NCI-H446 treated with DMSO at 0.1 percent for 48 hours (cell line): ENCODE results near the gene TRIM9.
"Not testable (repeated sequence)": the region's sequence is repeated elsewhere in the genome, so short reads cannot be mapped to it uniquely, and the experiment has no call there.

Experiments used
- DNase-seq: peaks from one replicate; lab custom pipeline; 2025; lab: John Stamatoyannopoulos, UW

TRIM9 gene

GRCh38 chr14:51004352-51004800 is 90.5 kb downstream of the TRIM9 start:
- peak; percentile 26 for DNase-seq

- peak; percentile 40 for DNase-seq
These were observed 92.4 kb downstream of the TRIM9 start for GRCh38 chr14:51002406-51002999.

- no peak for DNase-seq
These were observed 94.3 kb downstream of the TRIM9 start for GRCh38 chr14:51000566-51000965.

- no peak for DNase-seq
These were observed 95.2 kb downstream of the TRIM9 start for GRCh38 chr14:50999726-51000125.

- DNase-seq: no peak
These were observed 96.3 kb downstream of the TRIM9 start for GRCh38 chr14:50998612-50999011.

- DNase-seq: no peak
These were observed 97.2 kb downstream of the TRIM9 start for GRCh38 chr14:50997712-50998111.

GRCh38 chr14:50994158-50994557 is 100.7 kb downstream of the TRIM9 start:
- DNase-seq: not testable (repeated sequence)

- DNase-seq: no peak
These were observed 109.0 kb downstream of the TRIM9 start for GRCh38 chr14:50985859-50986331.

GRCh38 chr14:50985124-50985858 is 109.6 kb downstream of the TRIM9 start:
- DNase-seq: no peak

GRCh38 chr14:50984036-50984710 is 110.7 kb downstream of the TRIM9 start:
- DNase-seq: no peak

- no peak for DNase-seq
These were observed 114.7 kb downstream of the TRIM9 start for GRCh38 chr14:50979941-50980850.

GRCh38 chr14:50978888-50979287 is 116.0 kb downstream of the TRIM9 start:
- no peak for DNase-seq

- DNase-seq: no peak
These were observed 116.4 kb downstream of the TRIM9 start for GRCh38 chr14:50978529-50978871.

GRCh38 chr14:50977863-50978528 is 116.9 kb downstream of the TRIM9 start:
- no peak for DNase-seq

GRCh38 chr14:50974118-50974517 is 120.8 kb downstream of the TRIM9 start:
- no peak for DNase-seq

GRCh38 chr14:50972734-50973133 is 122.2 kb downstream of the TRIM9 start:
- DNase-seq: no peak

- no peak for DNase-seq
These were observed 123.8 kb downstream of the TRIM9 start for GRCh38 chr14:50970886-50971781.

GRCh38 chr14:50967790-50968189 is 127.1 kb downstream of the TRIM9 start:
- no peak for DNase-seq

- DNase-seq: no peak
These were observed 127.8 kb downstream of the TRIM9 start for GRCh38 chr14:50967103-50967502.

- DNase-seq: peak; percentile 44
These were observed 130.1 kb downstream of the TRIM9 start for GRCh38 chr14:50964683-50965390.
